ENCODE measurements around the gene TFAP2E.

TFAP2E gene

GRCh38 chr1:35573198-35574124, at the start of gene TFAP2E:
Gene TFAP2E (plus strand): TSS chr1:35573314. CDS start chr1:35573578, 264 bp downstream.
- FAIRE-seq: no peak

DNA sequence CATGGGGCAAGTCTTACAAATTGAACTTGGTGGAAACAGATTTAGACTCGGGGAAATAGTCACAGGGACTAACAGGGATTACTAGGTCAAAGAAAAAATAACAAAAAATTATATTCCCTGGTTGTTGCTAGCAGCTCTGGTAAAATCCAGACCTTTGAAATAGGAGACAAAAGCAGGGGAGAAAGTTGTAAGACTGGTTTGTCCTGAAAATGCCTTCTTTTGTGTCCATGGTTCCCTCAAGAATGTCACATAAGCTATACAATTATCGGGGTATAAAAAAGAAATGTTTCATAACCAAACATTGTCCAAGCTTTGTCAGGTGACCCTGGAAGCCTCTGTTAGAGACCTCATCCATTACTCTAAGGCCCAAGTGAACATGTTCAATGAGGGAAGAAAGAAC, 49.0 kb upstream of the TFAP2E start:
- no peak for FAIRE-seq

- FAIRE-seq: no peak
Observed at GRCh38 chr1:35530168-35530567, 42.9 kb upstream of the TFAP2E start.

GRCh38 chr1:35530946-35531345, 42.2 kb upstream of the TFAP2E start:
- FAIRE-seq: no peak

DNA sequence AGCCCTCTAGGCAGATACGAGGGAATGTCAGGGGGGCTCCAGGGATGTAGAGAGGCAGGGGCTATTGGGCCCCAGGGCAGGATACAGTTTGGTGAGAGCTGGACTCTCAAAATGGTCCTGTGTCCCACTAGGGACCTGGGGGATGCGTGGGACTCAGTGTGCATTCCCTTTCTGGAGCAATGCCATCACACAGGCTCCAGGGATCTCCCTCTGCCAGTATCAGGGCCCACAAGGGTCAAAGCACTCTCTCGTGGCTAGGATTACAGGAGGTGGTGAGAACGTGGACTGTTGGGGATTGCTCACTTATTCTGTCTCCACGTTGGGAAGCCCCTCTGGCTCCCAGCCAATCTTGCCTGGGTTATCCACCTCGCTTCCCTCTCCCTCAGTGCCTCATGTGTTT, 41.7 kb upstream of the TFAP2E start:
- FAIRE-seq: no peak

- no peak for FAIRE-seq
Observed at GRCh38 chr1:35532497-35533223, 40.5 kb upstream of the TFAP2E start.

DNA sequence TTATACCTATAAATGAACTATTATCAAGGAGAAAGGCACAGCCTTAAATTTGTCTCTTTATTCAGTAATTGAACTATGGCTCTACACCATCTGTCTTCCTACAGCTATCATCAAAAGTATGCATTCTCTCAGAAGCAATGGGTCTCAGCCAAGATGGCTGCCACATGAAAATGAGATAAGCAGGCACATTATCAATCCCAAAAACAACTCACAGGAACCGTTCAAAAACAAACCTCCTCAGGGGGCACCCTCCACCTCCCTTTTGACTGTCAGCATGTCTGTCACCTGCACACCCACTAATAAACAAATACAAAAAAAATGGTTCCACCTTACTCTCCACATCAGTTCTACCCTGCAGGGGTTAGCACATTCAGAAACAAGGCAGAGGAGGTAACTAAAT, 39.5 kb upstream of the TFAP2E start:
- FAIRE-seq: no peak

- FAIRE-seq: no peak
Observed at GRCh38 chr1:35535243-35535642, 37.9 kb upstream of the TFAP2E start.

- no peak for FAIRE-seq
Observed at GRCh38 chr1:35536556-35537162, 36.5 kb upstream of the TFAP2E start.

- FAIRE-seq: no peak
Observed at GRCh38 chr1:35537806-35538205, 35.3 kb upstream of the TFAP2E start.

DNA sequence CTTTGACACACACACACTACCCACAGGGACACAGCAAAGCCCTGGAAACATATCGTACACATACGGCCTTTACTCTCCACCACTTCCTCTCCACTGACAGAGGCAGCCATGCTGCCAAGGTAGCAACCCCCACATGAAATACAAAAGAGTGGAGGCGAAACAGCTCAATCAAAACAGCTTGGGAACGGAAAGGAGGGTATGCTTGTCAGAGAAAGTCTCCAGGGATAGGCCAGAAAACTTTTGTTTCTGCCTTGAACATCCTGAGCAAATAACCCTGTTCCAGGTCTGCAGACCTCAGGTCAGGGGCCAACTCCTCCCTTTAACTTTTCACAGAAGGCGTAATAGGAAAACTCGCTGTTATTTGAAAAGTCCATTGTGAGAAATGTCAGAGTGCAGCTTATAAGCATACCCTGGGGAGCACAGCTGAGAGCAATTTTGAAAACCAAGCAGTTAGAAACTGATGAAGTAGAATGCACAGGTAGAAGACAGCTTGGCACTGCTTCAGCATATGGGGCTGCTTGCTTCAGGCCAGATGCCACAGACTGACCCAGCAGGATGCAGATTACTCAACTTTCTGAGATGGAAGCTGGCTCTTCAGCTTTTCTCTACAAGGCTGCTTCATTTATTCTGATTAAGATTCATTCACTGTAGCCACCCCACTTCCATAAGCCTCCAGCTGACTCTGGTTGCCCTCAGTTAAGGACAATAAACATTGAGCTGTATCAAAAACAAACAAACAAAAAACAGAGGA, 33.9 kb upstream of the TFAP2E start:
- no peak for FAIRE-seq

- no peak for FAIRE-seq
Observed at GRCh38 chr1:35539824-35540261, 33.3 kb upstream of the TFAP2E start.

DNA sequence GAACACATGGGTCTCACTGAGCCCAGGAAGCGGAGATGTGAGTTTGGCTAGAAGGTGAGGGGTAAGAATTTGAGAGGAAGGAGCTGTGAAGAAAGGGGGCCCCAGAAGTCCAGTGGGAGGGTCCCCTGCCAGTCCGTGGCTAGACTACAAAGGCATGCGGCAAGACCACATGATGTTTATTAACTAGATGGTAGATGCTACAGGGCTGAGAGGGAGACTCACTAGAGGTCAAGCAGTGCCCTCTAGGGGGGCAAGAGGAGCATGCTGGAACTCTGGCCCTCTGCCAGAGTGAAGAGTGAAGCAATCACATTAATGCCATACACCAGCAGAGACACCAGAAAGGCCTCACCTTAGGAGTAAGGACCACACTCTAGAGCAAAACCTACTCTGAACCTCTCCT, 28.1 kb upstream of the TFAP2E start:
- no peak for FAIRE-seq

DNA sequence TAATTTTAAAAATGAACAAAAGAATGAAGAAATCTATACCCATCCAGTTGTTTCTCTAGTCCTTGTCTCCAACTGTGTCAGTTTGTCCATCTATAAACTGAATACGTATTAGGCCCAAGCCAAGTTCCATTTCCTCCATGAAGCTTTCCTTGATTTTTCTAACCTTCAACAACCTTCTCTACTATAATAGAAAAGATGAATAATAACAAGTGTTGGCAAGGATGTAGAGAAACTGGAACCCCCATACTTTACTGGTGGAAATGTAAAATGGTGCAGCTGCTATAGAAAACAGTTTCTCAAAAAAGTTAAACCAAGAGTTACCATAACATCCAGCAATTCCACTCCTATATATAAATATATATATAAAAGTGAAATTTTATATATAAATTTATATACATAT, 26.5 kb upstream of the TFAP2E start:
- no peak for FAIRE-seq

DNA sequence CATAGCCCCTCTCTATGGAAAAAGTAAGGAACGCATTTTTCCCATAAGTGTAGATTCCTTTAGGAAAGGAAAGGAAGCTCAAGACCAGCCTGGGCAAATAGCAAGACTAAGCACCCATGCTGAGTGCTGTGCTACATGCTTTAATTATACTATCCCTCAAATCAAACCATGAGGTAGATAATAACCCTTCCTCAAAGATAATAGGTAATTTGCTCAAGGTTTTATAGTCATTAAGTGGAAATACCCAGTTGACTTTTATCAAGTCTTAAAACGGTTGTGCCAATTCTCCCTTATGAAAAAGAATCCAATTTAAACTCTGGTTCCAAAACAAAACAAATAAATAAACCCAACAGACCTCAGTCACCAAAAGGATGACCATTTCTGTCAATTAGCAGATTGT, 19.3 kb upstream of the TFAP2E start:
- no peak for FAIRE-seq

DNA sequence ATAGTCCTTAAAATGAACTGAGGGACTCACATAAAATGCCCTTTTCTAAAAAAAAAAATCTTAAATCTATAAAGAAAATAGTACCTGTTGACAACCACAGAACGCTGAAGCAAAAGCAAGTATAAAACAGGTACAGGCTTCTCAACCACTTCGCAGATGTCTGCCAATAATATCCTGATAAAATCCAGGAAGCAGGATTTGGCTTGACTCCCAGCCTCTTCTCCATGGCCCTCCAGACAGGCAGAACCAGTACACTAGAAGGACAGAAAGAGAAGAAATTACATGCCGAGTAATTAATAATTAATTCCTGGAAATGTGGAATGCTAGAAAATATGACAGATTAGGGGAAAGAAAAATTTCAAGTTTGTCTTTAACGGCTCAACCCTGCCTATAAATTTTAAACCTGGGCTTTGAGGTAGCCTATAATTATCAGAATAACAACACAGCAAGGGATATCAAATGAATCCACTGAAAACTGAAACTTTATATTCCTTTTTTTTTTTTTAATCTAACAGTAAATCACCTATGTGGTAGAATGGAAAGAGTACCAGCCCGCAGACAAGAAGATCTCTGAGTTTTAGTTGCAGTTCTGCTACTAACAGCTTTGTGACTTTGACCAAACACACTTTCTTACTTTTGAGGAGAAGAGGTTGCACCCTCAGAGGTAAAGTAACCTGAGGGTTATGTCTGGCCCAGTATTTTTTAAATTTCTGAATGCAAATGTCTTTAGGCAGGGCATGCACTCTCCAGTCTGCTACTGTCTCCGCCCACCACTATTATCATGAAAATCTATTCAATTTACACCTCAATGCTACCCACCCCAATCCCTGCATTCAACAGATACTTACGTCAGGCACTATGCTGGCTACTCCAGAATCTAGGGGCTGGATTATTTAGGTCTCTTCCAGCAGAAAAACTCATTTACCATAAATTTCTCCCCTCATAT, 18.6 kb upstream of the TFAP2E start:
- FAIRE-seq: no peak

GRCh38 chr1:35555212-35555584, 17.9 kb upstream of the TFAP2E start:
- FAIRE-seq: no peak

GRCh38 chr1:35555601-35556477, 17.3 kb upstream of the TFAP2E start:
- no peak for FAIRE-seq

DNA sequence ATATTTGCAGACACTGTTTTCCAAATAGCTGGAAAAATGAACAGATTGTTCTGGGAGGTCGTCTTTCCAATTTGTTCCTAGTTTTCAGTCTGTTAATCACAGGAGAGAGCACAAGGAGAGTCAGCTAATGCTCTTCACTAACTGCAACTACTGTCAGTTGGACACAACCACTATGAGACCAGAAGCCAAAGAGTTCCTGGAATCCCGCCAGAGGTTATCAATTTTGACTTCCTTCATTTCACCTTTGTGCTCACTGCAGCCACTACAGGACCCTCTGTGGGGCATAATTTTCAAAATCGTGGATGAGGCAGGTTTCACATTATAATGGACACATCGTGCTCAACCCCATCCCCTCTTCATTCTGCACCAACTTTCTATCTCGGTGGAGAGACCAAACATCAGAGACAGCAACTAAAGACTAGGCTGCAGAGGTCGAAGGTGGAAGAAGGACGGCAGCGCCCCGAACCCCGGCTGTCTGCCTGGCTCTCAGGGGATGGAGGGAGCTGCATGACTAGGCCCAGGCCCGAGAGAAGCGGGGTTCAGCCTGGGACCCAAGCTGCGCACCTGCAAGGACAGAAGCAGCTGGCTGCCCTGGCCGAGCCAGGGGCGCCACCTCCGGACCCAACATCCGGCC, 16.5 kb upstream of the TFAP2E start:
- no peak for FAIRE-seq

DNA sequence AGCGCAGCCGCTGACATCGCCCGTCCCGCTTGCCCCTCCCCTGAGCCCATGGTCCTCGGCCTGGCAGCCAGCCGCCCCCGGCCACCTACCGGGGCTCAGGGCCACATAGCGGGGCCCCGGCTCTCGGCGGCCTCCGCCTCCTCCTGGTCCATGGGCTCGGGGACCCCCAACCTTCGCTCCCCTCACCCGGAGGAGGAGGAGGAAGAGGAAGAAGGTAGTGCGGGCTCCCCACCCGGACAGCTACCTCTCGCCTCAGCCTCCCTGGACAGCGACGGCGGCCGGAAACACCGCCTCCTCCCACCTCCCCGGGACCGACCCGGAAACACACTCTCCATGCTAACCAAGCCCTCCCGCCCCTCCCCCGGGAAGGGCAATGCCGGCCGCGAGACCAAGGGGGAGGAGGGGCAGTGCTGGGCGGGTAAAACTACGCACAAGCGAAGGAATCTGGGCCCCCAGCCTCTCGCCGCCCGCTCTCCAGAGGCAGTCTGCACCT, 15.9 kb upstream of the TFAP2E start, which contains the start of gene KIAA0319L:
Gene KIAA0319L (minus strand): TSS at position 286 of the 493 bp plus-strand sequence. CDS start 2,912 bp downstream, outside the sequence.
- FAIRE-seq: no peak

Data from TTC549 (cell line).